GM21528 (cell line): Measurements from ENCODE around the gene EDNRA.
A peak's percentile ranks its signal among the peaks of the same experiment; 100 is the strongest.
"Not testable (repeated sequence)": the region's sequence is repeated elsewhere in the genome, so short reads cannot be mapped to it uniquely, and the experiment has no call there.

ENCODE experiments used
- ATAC-seq: cut with Tn5 transposase; IDR thresholded peaks from one replicate; pipeline ENCODE4 v1.9.1; 2021; ENCODE audit warnings: mild to moderate bottlenecking, moderate library complexity; ENCODE audit not compliant: unreplicated experiment, low FRiP score

The EDNRA gene

GRCh38 chr4:147480891-147481576 lies at the start of gene EDNRA:
TSS of gene EDNRA (plus strand) at chr4:147481097. CDS start at chr4:147485682, 4,585 bp downstream.
- no peak for ATAC-seq

DNA sequence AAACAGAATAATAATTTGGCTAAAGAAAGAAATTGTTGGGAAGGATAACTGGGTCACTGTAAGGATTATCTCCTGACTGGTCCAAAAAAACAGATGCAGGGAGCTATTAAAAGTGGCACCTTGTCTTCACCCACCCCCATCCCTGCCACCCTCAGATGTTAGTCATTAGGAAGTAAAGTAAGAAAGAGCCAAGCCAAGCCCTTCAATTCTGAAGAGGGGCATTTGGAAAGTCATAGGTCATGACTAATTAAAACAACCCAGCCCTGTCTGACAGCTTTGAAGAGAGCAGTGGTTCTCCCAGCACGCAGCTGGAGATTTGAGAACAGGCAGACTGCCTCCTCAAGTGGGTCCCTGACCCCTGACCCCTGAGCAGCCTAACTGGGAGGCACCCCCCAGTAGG lies 46.5 kb upstream of the EDNRA start:
- not testable (repeated sequence) for ATAC-seq

- ATAC-seq = no peak
These were observed 40.5 kb upstream of the EDNRA start for GRCh38 chr4:147440442-147440841.

GRCh38 chr4:147447786-147448185 lies 33.1 kb upstream of the EDNRA start:
- ATAC-seq = no peak

DNA sequence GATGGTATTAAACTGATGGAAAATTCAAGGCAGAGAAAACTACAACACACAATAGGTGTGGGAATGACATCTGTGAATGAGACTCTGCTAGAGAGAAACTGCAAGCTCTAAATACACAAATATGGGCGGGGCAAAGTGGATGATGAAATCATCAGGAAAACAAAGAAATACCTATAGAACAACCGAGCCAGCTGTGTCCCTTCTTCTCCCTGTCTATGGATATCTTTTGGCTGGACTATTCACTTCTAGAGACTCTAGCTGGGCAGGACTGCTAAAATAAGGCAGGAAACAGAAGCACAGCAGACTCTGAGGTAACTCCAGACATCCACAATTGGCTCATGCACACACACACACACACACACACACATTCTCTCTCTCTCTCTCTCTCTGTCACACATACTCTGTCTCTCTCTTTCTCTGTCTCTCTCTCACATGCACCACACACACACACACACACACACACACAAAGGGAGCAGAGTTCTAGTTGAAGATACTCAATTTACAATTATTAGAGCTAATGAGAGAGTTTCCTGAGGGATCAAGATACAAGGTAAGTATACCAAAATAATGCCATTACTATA lies 27.2 kb upstream of the EDNRA start:
- no peak for ATAC-seq

- no peak for ATAC-seq
These were observed 24.2 kb upstream of the EDNRA start for GRCh38 chr4:147456706-147457105.

- no peak for ATAC-seq
These were observed 19.7 kb upstream of the EDNRA start for GRCh38 chr4:147461161-147461560.

GRCh38 chr4:147463065-147463464 lies 17.8 kb upstream of the EDNRA start:
- ATAC-seq = no peak

- ATAC-seq = no peak
These were observed 15.4 kb upstream of the EDNRA start for GRCh38 chr4:147465461-147465860.

- ATAC-seq = peak; percentile 72
These were observed 3.5 kb upstream of the EDNRA start for GRCh38 chr4:147477439-147477838.

DNA sequence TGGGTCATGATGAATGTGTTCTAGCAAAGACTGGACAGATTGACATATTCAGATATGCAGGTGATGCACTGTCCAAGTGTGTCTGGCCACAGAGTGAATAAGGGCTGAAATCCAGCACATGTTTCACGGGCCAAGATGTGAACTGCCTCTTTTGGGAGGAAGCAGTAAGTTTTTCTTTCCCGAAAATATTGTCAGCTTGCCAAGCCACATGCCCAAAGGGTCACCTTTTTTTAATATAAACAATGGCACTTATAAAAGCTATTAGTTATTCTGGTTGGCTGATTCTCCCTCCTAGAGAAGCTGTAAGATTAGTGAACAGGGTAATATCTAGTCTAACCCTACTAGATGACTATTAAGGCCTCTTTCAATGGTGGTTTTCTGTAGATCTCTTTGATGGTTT lies 1.5 kb upstream of the EDNRA start:
- ATAC-seq = no peak

DNA sequence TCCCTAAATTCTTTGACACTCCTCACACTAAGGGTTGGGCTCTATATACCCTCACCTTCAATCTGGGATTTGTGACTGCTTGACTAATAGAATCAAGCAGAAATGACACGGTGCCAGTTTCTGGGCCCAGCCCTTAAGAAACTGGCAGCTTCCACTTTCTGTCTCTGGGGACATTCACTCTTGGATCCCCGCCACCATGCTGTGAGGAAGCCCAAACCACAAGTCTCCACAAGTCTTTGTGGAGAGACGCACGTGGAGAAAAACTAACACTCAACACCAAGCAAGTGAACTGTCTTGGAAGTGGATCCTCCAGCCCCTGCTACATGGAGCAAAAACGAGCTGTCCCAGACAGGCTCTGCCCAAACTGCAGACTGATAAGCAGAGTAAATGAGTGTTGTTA lies 1.1 kb upstream of the EDNRA start:
- no peak for ATAC-seq

- no peak for ATAC-seq
These were observed 401 bp upstream of the EDNRA start for GRCh38 chr4:147480502-147480890.

- no peak for ATAC-seq
These were observed 746 bp downstream of the EDNRA start for GRCh38 chr4:147481577-147482109.

- ATAC-seq = no peak
These were observed 1.4 kb downstream of the EDNRA start for GRCh38 chr4:147482281-147482680.

- no peak for ATAC-seq
These were observed 4.3 kb downstream of the EDNRA start for GRCh38 chr4:147485167-147485566.

DNA sequence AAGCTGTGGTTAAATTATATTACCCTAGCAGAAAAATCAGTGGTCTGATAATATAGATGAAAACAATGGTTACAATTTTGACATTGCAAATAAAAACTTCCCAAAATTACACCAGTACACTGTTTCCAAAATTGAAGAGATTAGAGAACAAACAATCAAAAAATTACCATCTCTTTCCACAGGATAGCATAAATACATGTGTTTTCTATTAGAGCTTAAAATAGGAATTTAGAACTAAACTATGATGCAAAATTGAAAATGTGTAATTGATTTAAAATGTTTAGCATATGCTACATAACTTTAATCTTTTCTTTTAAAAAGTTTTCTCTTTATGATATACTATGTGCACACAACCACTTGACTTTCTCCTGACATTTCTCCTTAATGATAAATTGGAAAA lies 6.7 kb downstream of the EDNRA start:
- no peak for ATAC-seq

DNA sequence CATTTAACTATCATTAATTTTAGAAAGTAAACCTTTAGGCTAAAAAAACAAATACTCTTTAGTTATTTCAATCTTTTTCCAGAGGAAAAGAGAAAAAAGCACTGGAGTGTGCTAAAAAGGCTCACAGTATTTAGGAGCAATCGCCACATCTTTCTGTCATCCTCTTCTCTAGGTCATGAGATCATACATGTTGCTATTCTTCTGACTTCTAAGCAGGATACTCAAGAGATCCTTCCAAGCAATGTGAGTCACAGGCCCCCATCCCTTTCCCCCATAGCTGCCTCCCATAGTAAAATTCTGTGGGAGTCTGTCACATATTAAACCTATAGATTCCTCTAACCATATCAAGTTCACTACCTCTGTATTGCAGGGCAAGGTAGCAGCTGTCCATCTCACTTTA lies 7.7 kb downstream of the EDNRA start:
- ATAC-seq = no peak

DNA sequence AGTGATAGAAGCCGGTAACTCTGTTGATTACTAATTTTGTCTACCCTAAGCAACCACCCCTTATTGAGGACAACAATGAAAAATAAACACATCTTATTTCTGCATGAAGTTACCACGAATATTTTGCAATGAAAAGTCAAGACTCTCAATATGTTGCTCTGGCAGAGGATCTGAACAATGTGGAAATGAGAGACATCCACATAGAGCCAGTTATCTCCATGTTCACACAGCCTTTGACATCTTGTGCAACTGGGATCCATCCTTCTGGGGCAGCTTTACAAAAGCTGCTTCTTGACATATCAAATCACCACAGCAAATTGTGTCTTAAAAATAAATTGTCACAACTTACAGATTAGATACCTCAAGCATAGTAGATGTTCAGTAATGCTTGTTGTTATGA lies 10.2 kb downstream of the EDNRA start:
- ATAC-seq = no peak

GRCh38 chr4:147492306-147492705 lies 11.4 kb downstream of the EDNRA start:
- ATAC-seq = no peak

- ATAC-seq = no peak
These were observed 11.9 kb downstream of the EDNRA start for GRCh38 chr4:147492761-147493160.

- ATAC-seq = no peak
These were observed 12.4 kb downstream of the EDNRA start for GRCh38 chr4:147493307-147493706.
